TTC549 (cell line): ENCODE measurements around the gene SNX5.

Experiments used
- FAIRE-seq: peaks from 2 replicates; lab custom pipeline; 2012; peaks lifted over from hg19 to GRCh38; lab: Jason Lieb, UNC

The SNX5 gene

GRCh38 chr20:17939622-17940223 is 28.9 kb downstream of the SNX5 start:
- no peak for FAIRE-seq

- FAIRE-seq = no peak
These were observed 29.5 kb downstream of the SNX5 start for GRCh38 chr20:17938871-17939619.

- FAIRE-seq = no peak
These were observed 31.5 kb downstream of the SNX5 start for GRCh38 chr20:17936761-17937732.

GRCh38 chr20:17936286-17936760 is 32.3 kb downstream of the SNX5 start:
- no peak for FAIRE-seq

GRCh38 chr20:17935761-17936160 is 32.8 kb downstream of the SNX5 start:
- FAIRE-seq = no peak

GRCh38 chr20:17935186-17935585 is 33.4 kb downstream of the SNX5 start:
- FAIRE-seq = no peak

- FAIRE-seq = no peak
These were observed 34.3 kb downstream of the SNX5 start for GRCh38 chr20:17934141-17934862.

GRCh38 chr20:17933711-17934110 is 34.9 kb downstream of the SNX5 start:
- no peak for FAIRE-seq

GRCh38 chr20:17933121-17933520 is 35.5 kb downstream of the SNX5 start:
- no peak for FAIRE-seq

GRCh38 chr20:17932396-17932795 is 36.2 kb downstream of the SNX5 start:
- FAIRE-seq = no peak

GRCh38 chr20:17931513-17931912 is 37.1 kb downstream of the SNX5 start:
- FAIRE-seq = no peak

GRCh38 chr20:17928633-17929311 is 39.8 kb downstream of the SNX5 start:
- no peak for FAIRE-seq

- no peak for FAIRE-seq
These were observed 40.4 kb downstream of the SNX5 start for GRCh38 chr20:17928211-17928611.

- FAIRE-seq = no peak
These were observed 42.7 kb downstream of the SNX5 start for GRCh38 chr20:17925940-17926300.

- no peak for FAIRE-seq
These were observed 43.3 kb downstream of the SNX5 start for GRCh38 chr20:17925141-17925939.

GRCh38 chr20:17921774-17922173 is 46.8 kb downstream of the SNX5 start:
- no peak for FAIRE-seq

GRCh38 chr20:17919149-17919548 is 49.4 kb downstream of the SNX5 start:
- no peak for FAIRE-seq

GRCh38 chr20:17917832-17918618 is 50.6 kb downstream of the SNX5 start:
- no peak for FAIRE-seq

GRCh38 chr20:17916433-17916891 is 52.1 kb downstream of the SNX5 start:
- no peak for FAIRE-seq

GRCh38 chr20:17914957-17915356 is 53.6 kb downstream of the SNX5 start:
- no peak for FAIRE-seq
